Measurements from ENCODE around the gene AKR1C3.
"Not testable (repeated sequence)": the region's sequence is repeated elsewhere in the genome, so short reads cannot be mapped to it uniquely, and the experiment has no call there.

AKR1C3 gene

GRCh38 chr10:5094265-5095205, at the start of gene AKR1C3:
TSS of gene AKR1C3 (plus strand) at chr10:5094414. CDS start at chr10:5094445, 31 bp downstream.
- DNase-seq, result no peak

DNA sequence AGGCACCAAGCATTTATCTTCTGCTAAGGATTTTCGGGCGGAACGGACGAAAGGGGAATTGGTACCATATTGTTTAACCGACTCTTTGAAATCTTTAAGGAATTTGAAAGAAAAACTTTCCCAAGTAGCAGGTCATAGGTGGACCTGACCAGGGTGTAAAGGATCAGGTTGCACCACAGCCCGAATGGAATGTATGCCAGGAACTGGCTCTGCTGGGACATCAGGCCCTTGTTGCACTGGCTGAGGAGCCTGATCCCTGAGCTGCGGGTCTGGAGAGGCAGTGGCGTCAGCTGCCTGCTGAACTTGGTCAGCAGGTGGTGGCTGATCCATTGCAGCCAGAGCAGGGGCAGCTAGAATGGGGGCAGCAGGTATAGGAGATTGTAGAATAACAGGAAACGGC, 49.1 kb upstream of the AKR1C3 start:
- DNase-seq, result no peak

DNA sequence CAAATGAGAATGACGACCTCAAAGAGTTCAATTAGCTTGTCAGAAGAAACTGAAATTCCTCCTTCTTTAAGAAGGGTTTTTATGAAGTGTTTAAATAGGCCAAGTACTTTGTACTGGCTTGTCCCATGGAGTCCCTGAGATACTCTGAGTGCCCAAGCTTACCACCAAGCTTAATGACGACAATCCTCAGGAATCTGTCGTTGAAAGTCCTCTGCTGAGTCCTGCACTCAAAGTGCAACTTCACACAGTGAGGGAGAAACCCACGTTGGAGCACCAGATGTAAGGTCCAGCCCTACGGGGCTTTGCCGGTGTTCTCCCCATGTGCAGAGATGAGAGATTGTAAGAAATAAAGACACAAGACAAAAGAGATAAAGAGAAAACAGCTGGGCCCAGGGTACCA, 47.8 kb upstream of the AKR1C3 start:
- no peak for DNase-seq

GRCh38 chr10:5047055-5047454, 47.2 kb upstream of the AKR1C3 start:
- DNase-seq, result not testable (repeated sequence)

GRCh38 chr10:5047912-5048628, 46.1 kb upstream of the AKR1C3 start:
- DNase-seq, result no peak

DNA sequence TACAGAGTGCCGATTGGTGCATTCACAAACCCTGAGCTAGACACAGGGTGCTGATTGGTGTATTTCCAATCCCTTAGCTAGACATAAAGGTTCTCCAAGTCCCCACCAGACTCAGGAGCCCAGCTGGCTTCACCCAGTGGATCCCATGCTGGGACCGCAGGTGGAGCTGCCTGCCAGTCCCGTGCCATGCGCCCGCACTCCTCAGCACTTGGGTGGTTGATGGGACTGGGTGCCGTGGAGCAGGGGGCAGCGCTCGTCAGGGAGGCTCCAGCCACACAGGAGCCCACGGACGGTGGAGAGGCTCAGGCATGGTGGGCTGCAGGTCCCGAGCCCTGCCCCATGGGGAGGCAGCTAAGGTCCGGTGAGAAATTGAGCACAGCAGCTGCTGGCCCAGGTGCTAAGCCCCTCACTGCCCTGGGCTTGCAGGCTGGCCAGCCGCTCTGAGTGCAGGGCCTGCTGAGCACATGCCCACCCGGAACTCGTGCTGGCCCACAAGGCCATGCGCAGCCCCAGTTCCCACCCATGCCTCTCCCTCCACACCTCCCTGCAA, 41.2 kb upstream of the AKR1C3 start:
- DNase-seq, result not testable (repeated sequence)

DNA sequence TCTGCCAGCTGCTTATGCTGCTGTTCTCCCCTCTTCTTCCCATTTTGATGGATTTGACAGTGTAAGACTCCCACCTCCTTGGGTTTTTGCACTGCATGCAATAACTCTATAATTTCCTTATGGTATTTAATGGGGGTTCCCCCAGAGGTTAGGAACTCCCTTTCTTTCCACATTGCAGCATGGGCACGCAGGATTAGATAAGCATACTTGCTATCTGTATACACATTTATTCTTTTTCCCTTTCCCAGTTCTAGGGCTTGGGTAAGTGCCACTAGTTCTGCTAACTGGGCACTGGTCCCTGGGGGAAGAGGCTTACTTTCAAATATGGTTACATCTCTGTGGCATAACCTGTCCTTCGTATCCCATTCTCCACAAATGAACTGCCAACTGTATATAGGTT, 39.4 kb upstream of the AKR1C3 start:
- not testable (repeated sequence) for DNase-seq

DNA sequence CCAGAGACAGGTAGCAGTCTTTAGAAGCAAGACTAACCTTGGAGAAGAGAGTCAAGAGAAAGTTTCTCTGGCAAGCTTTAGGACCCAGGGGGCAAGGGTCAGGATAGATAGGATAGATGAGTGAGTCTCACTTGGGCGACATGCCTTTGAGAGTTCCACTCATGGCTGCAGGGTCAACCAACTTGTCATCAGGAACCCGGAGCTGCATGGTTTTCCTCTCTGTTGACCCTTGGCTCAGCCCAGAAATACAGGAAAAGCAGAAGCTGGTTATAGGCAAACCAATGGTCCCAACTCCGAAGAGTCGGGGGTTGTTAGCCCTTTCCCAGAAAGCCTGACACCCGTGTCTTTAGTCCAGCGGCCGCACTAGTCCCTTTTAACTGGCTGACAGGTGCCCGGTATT, 34.9 kb upstream of the AKR1C3 start:
- not testable (repeated sequence) for DNase-seq

GRCh38 chr10:5060791-5061190, 33.4 kb upstream of the AKR1C3 start:
- DNase-seq, result not testable (repeated sequence)

DNA sequence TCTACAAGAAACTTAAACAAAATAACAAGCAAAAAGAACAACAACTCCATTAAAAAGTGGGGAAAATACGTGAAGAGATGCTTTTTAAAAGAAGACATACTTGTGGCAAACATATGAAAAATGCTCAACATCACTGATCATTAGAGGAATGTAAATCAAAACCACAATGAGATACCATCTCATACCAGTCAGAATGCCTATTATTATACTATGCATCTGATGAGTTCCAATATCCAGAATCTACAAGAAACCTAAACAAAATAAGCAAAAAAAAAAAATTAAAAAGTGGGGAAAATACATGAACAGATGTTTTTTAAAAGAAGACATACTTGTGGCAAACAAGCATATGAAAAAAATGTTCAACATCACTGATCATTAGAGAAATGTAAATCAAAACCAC, 29.6 kb upstream of the AKR1C3 start:
- no peak for DNase-seq

GRCh38 chr10:5068274-5068984, 25.8 kb upstream of the AKR1C3 start:
- DNase-seq, result no peak

DNA sequence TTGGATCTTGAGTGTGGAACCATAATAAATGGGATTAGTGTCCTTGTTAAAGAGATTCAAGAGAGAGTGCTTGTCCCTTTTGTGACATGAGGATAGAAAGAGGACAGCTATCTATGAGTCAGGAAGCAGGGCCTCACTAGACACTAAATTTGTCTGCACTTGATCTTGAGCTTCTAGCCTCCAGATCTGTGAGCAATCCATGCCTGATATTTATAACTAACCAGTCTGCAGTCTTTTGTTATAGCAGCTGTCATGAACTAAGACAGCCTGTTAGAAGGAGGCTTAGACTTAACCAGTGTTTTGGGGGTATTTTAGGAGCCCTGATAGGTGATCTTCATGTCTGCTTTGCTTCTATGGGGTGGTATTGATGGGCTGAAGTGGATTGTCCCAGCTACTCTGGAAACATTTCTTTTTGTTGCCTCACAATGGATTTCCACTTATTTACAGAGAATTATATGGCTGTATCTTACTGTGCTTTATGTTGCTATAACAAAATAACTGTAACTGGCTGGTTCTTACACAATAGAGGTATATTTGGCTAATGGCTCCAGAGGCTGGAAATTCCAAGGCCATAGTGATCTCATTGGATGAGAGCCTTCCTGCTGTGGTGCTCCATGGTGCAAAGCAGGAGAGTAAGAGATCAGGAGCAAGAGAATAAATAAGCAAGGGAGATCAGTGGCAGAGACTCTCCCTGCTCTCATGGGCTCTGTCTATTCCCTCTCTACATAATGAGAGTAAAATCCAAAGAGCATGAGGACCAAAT, 23.4 kb upstream of the AKR1C3 start:
- DNase-seq, result no peak

- no peak for DNase-seq
Observed at GRCh38 chr10:5071411-5072198, 22.6 kb upstream of the AKR1C3 start.

DNA sequence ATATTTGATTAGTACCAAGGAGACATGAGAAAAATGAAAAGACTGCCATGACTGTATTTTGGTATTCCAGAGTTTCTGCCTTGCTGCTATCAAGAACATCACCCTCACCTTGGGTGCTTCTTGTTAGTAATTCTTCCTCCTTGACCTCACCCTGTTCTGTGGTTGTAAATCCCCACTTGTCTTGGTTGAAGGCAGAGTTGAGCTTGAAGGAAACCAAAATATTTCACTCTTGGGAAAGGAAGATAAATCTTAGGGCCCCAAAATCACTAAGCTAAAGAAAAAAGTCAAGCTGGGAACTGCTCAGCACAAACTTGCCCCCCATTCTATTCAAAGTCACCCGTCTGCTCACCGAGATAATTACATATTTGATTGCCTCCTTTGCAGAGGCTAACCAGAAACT, 20.6 kb upstream of the AKR1C3 start:
- no peak for DNase-seq

DNA sequence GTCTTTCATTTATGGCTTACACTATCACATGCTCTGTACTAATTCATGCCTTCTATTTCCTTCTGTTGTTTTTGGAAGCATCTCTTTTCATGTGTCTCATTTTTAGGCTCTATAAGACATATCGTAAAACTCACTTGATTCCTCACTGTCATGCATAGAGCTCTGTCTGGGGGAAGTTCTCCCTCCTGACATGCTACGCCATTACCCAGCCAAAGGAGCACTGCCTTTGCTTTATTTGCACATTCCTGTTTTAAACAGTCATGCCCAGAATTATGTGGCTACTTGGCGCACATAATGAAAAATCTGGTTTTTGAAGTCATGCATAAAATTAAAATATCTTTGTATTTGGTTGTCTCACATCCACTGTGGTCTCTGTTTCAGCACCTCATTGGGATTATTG, 17.6 kb upstream of the AKR1C3 start:
- DNase-seq, result no peak

DNA sequence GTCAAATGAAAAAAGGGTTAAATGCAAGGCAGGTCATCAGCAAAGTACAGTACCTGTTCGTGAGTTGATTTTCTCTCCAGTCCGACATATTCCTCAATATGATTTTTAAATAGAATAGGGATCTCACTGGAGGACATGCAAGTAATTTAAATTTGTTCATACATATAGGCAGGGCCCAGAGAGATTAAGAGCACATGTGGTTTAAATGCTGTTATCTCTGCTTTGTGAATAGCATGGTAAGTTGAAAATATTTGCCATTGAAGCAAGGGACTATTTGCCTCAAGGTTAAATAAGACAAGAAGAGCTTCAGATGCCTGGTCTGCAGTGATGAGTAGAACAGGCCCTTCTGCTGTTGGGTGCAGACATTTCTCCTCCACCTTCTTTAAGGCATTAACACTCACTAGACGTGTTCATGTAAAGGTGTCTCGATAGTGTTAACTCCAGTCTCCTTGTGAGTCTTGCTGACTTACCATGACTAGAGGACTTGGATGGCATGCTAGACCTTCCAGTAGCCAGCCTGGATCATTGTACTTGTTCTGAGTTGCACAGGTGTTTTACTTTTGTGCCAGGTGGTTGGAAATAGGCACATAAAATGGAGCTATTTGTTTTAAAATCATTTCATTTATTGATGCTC, 15.6 kb upstream of the AKR1C3 start:
- no peak for DNase-seq

DNA sequence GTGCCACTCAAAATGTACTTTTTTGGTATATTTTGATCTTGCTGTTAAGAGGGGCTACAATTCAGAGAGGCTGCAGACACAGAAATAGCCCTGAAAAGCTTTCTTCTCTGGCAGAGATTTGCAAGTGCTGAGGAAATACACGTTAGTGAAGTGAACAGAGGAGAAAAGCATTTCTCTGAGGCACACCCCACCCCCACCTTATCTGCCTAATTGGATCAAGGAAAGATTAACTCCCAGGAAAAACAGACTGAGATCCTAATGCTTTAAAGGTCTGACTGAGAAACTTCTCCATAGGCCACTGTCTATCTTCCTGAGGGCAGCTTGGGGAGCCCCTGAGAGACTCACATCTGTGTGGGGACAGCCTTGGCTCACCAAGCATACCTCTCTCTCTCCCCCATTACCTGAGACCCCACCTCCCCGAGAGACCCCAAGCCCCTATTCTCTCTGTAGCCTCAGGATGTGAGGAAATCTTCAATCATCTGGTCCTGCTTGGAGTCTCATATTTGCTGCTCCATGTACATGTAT, 14.8 kb upstream of the AKR1C3 start:
- no peak for DNase-seq

DNA sequence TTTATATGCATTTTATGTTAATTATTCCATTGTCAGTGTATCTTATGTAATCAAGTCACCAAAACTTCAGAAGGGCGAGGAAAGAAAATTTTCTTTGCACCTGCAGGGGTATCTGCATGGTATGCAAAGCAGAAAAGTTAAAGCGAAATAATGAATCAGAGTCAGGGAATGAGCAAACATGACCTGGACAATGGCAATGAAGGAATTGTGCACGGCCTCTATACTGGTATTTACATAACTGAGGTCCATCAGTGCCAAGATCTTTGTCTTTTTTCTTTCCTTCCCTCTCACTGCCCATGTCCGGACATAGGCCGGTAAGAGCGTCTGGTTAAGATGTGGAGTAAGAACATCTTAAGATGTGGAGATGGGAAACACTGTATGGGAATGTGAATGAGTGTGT, 14.4 kb upstream of the AKR1C3 start:
- no peak for DNase-seq

DNA sequence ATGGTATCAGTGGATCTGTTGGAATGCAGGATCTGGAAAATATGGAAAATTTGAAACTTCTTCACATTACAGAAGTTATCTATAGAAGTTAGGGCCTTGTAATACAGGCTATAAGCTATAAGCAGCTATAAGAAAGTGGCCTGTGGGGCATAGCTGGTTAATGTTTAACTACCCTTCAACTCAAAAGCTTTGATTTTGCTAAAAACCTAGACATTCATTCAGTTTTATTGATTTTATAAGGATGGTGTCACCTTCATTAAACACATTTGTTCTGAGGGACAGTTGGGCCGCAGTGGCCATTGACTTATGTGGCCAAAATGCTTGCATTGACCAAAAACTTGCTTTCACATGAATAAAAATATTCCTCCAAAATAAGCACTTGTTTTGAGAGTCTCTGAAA, 13.1 kb upstream of the AKR1C3 start:
- no peak for DNase-seq

DNA sequence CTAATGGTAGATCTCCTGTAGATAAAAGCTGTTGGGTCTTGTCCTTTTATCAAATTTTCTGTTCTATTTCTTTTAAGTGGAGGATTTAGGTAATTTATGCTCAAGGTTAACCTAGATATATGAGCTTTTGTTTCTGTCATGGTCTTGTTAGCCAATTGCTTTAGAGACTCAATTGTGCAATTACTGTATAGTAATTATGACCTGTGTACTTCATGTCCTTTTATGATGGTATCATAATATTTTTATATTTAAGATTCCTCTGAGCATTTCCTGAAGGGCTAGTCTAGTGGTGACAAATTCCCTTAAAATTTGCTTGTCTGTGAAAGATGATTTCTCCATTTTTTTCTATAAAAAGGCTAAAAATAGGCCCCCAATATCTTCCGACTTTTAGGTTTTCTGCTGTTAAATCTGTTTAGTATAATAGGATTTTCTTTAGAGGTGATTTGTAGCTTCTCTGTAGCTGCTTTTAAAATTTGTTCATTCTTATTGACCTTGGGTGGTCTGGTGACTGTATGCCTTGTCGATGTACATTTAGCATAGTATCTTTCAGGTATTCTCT, 5.4 kb upstream of the AKR1C3 start:
- no peak for DNase-seq

Data from CD4-positive, alpha-beta T cell treated with Interleukin-15 for 1 hour (primary cell).